Body of pancreas (tissue), 4 donors: ENCODE measurements around the gene ADAMTS15. TPM values are rescaled to one million over a fixed set of nuclear protein-coding genes. Genes with fewer than 3 reads are reported as not detected.

Experiments used
- ATAC-seq: fragments of 150-250 bp; one replicate; pipeline ENCODE4 v1.9.1; 2016
- DNase-seq, 4 donors: peaks; one replicate each; pipeline ENCODE4 v3.0.0-alpha.2; 2019
- H3K27ac ChIP-seq, 4 donors: fragments of 200-600 bp; sonication (generic); 1 replicate in 3 of 4; 2 replicates in 1 of 4; pipeline versions ENCODE4 v1.5.1 to v1.6.1; 2016 to 2019; ENCODE audit warnings: mild to moderate bottlenecking in 1 of 4, mixed read lengths in 1 of 4, moderate library complexity in 1 of 4
- H3K27me3 ChIP-seq, 2 donors: fragments of 200-600 bp; sonication (generic); one replicate each; pipeline ENCODE4 v1.6.0; 2016; ENCODE audit warnings: mild to moderate bottlenecking in 1 of 2
- H3K36me3 ChIP-seq, 2 donors: fragments of 200-600 bp; sonication (generic); replicated peaks in 1 of 2; 2 replicates each; pipeline ENCODE4 v1.5.1; 2016; ENCODE audit warnings: low read depth in 2 of 2; ENCODE audit not compliant: insufficient read depth in 1 of 2
- H3K4me1 ChIP-seq: fragments of 200-600 bp; sonication (generic); one replicate; pipeline ENCODE4 v1.6.0; 2016
- H3K4me3 ChIP-seq, 2 donors: fragments of 200-600 bp; sonication (generic); 1 replicate in 1 of 2; 2 replicates in 1 of 2; pipeline ENCODE4 v1.5.1; 2016 to 2019
- H3K9me3 ChIP-seq, 3 donors: fragments of 200-600 bp; sonication (generic); 1 replicate in 2 of 3; 2 replicates in 1 of 3; pipeline ENCODE4 v1.5.1; 2016
- CTCF ChIP-seq, 7 experiments: fragments of 450-650 bp in 4 of 7; fragments of 200-600 bp in 3 of 7; sonication (generic) in 3 of 7; IDR thresholded peaks; one replicate each; pipeline ENCODE4 v1.5.1; 2016 to 2019; ENCODE audit warnings: antibody characterized with exemption in 7 of 7
- POLR2A ChIP-seq, 3 donors: fragments of 450-650 bp; IDR thresholded peaks; one replicate each; pipeline ENCODE4 v1.6.1; 2016; ENCODE audit warnings: antibody characterized with exemption in 3 of 3, mild to moderate bottlenecking in 2 of 3
- WGBS, 2 donors: methylation state at CpG; one replicate each; pipeline ENCODE4 v1.1.5; 2017; 5-methylcytosine and 5-hydroxymethylcytosine counted together
- intact Hi-C: fragments of 100-400 bp; cut with DNase I; formaldehyde crosslinking; loops from one replicate; pipeline ENCODE4 v1.15.1; 2023
- total RNA-seq, 2 donors: library from RNA; depleted of rRNA; stranded (reverse); fragments of >200 nt; gene quantifications; one replicate each; pipeline ENCODE4 v1.1.0, GENCODE V29; 2016

The ADAMTS15 gene
- total RNA-seq, 2 donors from 2014 or later = 0.52 to 5.3 TPM

GRCh38 chr11:130474637-130475400, 26.4 kb downstream of the ADAMTS15 start:
- Histone ChIP-seq H3K9me3 (no peaks in the 10 kb centered on the region), H3K4me3 (no peak overlapping the region), H3K36me3 (no peaks in the 10 kb centered on the region), H3K4me1 (no peaks in the 10 kb centered on the region), H3K27me3 (no peaks in the 10 kb centered on the region), H3K27ac (no peak overlapping the region)
- ATAC-seq (no peak), DNase-seq (no peak)
- intact Hi-C loops = no loop called here
- TF ChIP-seq CTCF (IDR thresholded peaks at IDR 0.05) = no peak
- no peak for TF ChIP-seq POLR2A (IDR thresholded peaks at IDR 0.05)
- 87 to 91% methylated on average over 4 to 12 of the region's 12 CpGs for WGBS, 2 donors

GRCh38 chr11:130475426-130476053, 27.1 kb downstream of the ADAMTS15 start:
- no peaks in the 10 kb centered on the region for H3K4me1 ChIP-seq
- intact Hi-C loops = no loop called here
- H3K27ac ChIP-seq = no peak overlapping the region
- no peak overlapping the region for H3K4me3 ChIP-seq
- H3K9me3 ChIP-seq = no peaks in the 10 kb centered on the region
- DNase-seq (no peak), ATAC-seq (no peak)
- no peaks in the 10 kb centered on the region for H3K36me3 ChIP-seq
- no peaks in the 10 kb centered on the region for H3K27me3 ChIP-seq
- TF ChIP-seq POLR2A (IDR thresholded peaks at IDR 0.05) (no peak), CTCF (IDR thresholded peaks at IDR 0.05) (no peak)
- WGBS, 2 donors = 86 to 87% methylated on average over 7 to 10 of the region's 10 CpGs

- no peak for DNase-seq
- ATAC-seq = no peak
- intact Hi-C loops = no loop called here
- no peaks in the 10 kb centered on the region for H3K9me3 ChIP-seq
- no peaks in the 10 kb centered on the region for H3K36me3 ChIP-seq
- WGBS, 2 donors = 77 to 89% methylated on average over 9 to 11 of the region's 12 CpGs
- H3K4me1 ChIP-seq = no peaks in the 10 kb centered on the region
- no peak overlapping the region for H3K27ac ChIP-seq
- no peak for TF ChIP-seq CTCF (IDR thresholded peaks at IDR 0.05)
- no peak for TF ChIP-seq POLR2A (IDR thresholded peaks at IDR 0.05)
- no peak overlapping the region for H3K4me3 ChIP-seq
- H3K27me3 ChIP-seq = no peaks in the 10 kb centered on the region
Measured at GRCh38 chr11:130476200-130476921, 27.9 kb downstream of the ADAMTS15 start.

GRCh38 chr11:130476922-130477491, 28.6 kb downstream of the ADAMTS15 start:
- Histone ChIP-seq H3K27ac (no peak overlapping the region), H3K9me3 (no peaks in the 10 kb centered on the region), H3K27me3 (no peaks in the 10 kb centered on the region), H3K4me1 (no peaks in the 10 kb centered on the region), H3K4me3 (no peak overlapping the region), H3K36me3 (no peaks in the 10 kb centered on the region)
- no peak for TF ChIP-seq POLR2A (IDR thresholded peaks at IDR 0.05)
- TF ChIP-seq CTCF (IDR thresholded peaks at IDR 0.05) = no peak
- ATAC-seq (no peak), DNase-seq (no peak)
- intact Hi-C loops = no loop called here
- WGBS, 2 donors = 79 to 83% methylated on average over 16 of the region's 16 CpGs
